ENCODE results near the gene DBN1.

DNA sequence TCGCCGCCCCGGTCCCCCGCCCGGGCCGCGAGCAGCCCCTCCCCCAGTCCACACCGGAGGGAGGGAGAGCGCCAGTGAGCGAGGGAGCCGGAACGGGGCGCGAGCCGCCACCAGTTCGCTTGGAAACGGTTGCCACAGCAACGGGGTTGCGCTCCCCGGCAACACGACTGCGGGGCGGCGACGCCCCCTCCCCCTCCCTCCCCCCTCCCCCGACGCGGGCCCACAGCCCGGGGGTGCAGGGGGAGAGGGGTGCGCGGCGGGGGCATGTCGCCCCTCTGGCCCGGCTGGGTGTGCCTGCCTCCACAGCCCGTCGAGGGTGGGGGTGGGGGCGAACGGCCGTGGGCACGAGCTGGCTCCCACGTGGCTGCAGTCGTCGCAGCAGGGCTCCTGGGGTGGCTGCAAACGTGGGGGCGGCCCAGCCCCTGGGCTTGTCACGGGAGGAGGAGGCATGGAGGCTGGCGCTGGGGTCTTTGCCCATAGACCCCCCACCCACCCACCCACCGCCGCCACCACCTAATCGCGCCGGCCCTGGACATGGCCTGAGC, 26.3 kb downstream of the DBN1 start:
- no peak for TF ChIP-seq POLR2AphosphoS5 (IDR thresholded peaks at IDR 0.05; ENCODE audit: low read depth, low read length)
- no peak for TF ChIP-seq CTCF (IDR thresholded peaks at IDR 0.05)
- no peak for TF ChIP-seq TCF7L2 (IDR thresholded peaks at IDR 0.05; ENCODE audit: low read depth, low read length)
- no peak for TF ChIP-seq SIN3A (IDR thresholded peaks at IDR 0.05; ENCODE audit: borderline replicate concordance, insufficient read depth, low read depth, low read length)
